Endothelial cell of umbilical vein (primary cell): ENCODE measurements around the gene PDCD2. TPM values are rescaled to one million over a fixed set of nuclear protein-coding genes. Genes with fewer than 3 reads are reported as not detected.

Experiments used
- BruUV-seq: library from RNA; stranded (reverse); fragments of 400-500 nt; replicated peaks from 2 replicates; lab custom pipeline; 2021; lab: Mats Ljungman, UMichigan
- CTCF ChIA-PET: fragments of 300-600, 350-600 bp; sonication (Branson Sonifier 250); formaldehyde crosslinking; loops from one replicate; lab custom pipeline; 2021; ENCODE audit warnings: antibody characterized with exemption, inconsistent platforms; lab: Charles Lee
- POLR2A ChIA-PET: fragments of 300-600, 350-600 bp; sonication (Branson Sonifier 250); formaldehyde crosslinking; loops from one replicate; lab custom pipeline; 2021; ENCODE audit warnings: antibody characterized with exemption, inconsistent platforms; lab: Charles Lee
- DNase-seq: peaks from one replicate; pipeline ENCODE4 v3.0.0-alpha.2; 2011; ENCODE audit warnings: low read depth, low spot score
- FAIRE-seq: peaks from 2 replicates; lab custom pipeline; 2011; peaks lifted over from hg19 to GRCh38; lab: Jason Lieb, UNC
- H2AFZ ChIP-seq: 2 replicates; pipeline ENCODE4 v1.6.0; 2012; ENCODE audit warnings: low read depth, low read length, control low read depth, inconsistent platforms
- H3K27ac ChIP-seq: 2 replicates; pipeline ENCODE4 v1.5.1; 2011; ENCODE audit warnings: low read depth, mild to moderate bottlenecking, control low read depth, low read length, moderate library complexity; ENCODE audit not compliant: insufficient read depth
- H3K27me3 ChIP-seq, 2 experiments: 2 replicates each; pipeline versions ENCODE4 v1.6.0 to v1.6.1; 2011; ENCODE audit warnings: low read length in 2 of 2, mixed read lengths in 1 of 2; ENCODE audit not compliant: control insufficient read depth in 2 of 2, insufficient read depth in 2 of 2
- H3K36me3 ChIP-seq, 2 experiments: 2 replicates in 1 of 2; 3 replicates in 1 of 2; pipeline ENCODE4 v1.5.1; 2011; ENCODE audit warnings: low read length in 2 of 2, mild to moderate bottlenecking in 1 of 2, moderate library complexity in 1 of 2; ENCODE audit not compliant: control insufficient read depth in 2 of 2, insufficient read depth in 2 of 2; ENCODE audit errors: extremely low read depth in 1 of 2
- H3K4me1 ChIP-seq: 3 replicates; pipeline ENCODE4 v1.5.1; 2011; ENCODE audit warnings: mild to moderate bottlenecking, low read length; ENCODE audit not compliant: control insufficient read depth, insufficient read depth; ENCODE audit errors: extremely low read depth
- H3K4me2 ChIP-seq: 2 replicates; pipeline ENCODE4 v1.6.1; 2011; ENCODE audit warnings: low read length, control low read depth, mixed read lengths; ENCODE audit not compliant: insufficient read depth
- H3K4me3 ChIP-seq, 3 experiments: fragments of 200-600 bp in 1 of 3; sonication (generic), shearing (Covaris generic) in 1 of 3; replicated peaks in 1 of 3; 2 replicates each; pipeline ENCODE4 v1.5.1; 2011 to 2016; ENCODE audit warnings: control low read depth in 3 of 3, low read length in 3 of 3, mild to moderate bottlenecking in 2 of 3, inconsistent platforms in 1 of 3, low read depth in 1 of 3, moderate library complexity in 1 of 3; ENCODE audit not compliant: insufficient read depth in 1 of 3
- H3K79me2 ChIP-seq: 2 replicates; pipeline ENCODE4 v1.6.0; 2012; ENCODE audit warnings: low read length, inconsistent platforms; ENCODE audit not compliant: control insufficient read depth, insufficient read depth
- H3K9ac ChIP-seq: replicated peaks from 2 replicates; pipeline ENCODE3; 2011; ENCODE audit warnings: low read length, control low read depth; ENCODE audit not compliant: insufficient read depth; ENCODE audit errors: extremely low read depth
- H3K9me1 ChIP-seq: replicated peaks from 3 replicates; pipeline ENCODE4 v1.6.0; 2011; ENCODE audit warnings: mild to moderate bottlenecking, low read length; ENCODE audit not compliant: control insufficient read depth, insufficient read depth; ENCODE audit errors: extremely low read depth
- H3K9me3 ChIP-seq: replicated peaks from 2 replicates; pipeline ENCODE4 v1.5.1; 2012; ENCODE audit warnings: low read length, inconsistent platforms; ENCODE audit not compliant: control insufficient read depth, insufficient read depth
- H4K20me1 ChIP-seq: replicated peaks from 2 replicates; pipeline ENCODE3; 2011; ENCODE audit warnings: mild to moderate bottlenecking, low read length; ENCODE audit not compliant: control insufficient read depth, insufficient read depth; ENCODE audit errors: extremely low read depth
- EZH2 ChIP-seq: IDR thresholded peaks from 2 replicates; pipeline ENCODE4 v1.6.1; 2012; ENCODE audit warnings: borderline replicate concordance, low read depth, mild to moderate bottlenecking, moderate library complexity, low read length, inconsistent platforms; ENCODE audit not compliant: severe bottlenecking
- FOS ChIP-seq: IDR thresholded peaks from 2 replicates; pipeline ENCODE4 v1.6.1; 2011; ENCODE audit warnings: mild to moderate bottlenecking, low read length, moderate library complexity, borderline replicate concordance; ENCODE audit not compliant: insufficient read depth
- GATA2 ChIP-seq: IDR thresholded peaks from 2 replicates; pipeline ENCODE4 v1.7.0; 2011; ENCODE audit warnings: low read depth, mild to moderate bottlenecking, moderate library complexity, mixed read lengths, low read length; ENCODE audit not compliant: insufficient read length, insufficient read depth
- JUN ChIP-seq: IDR thresholded peaks from 2 replicates; pipeline ENCODE4 v1.6.1; 2011; ENCODE audit warnings: borderline replicate concordance, low read depth; ENCODE audit not compliant: insufficient read length, insufficient read depth
- MAX ChIP-seq: IDR thresholded peaks from 2 replicates; pipeline ENCODE4 v1.6.1; 2011; ENCODE audit not compliant: insufficient read depth, insufficient read length
- MYC ChIP-seq: IDR thresholded peaks from one replicate; pipeline ENCODE4 v1.6.1; 2011; ENCODE audit warnings: mild to moderate bottlenecking, low read depth, low read length
- POLR2A ChIP-seq: IDR thresholded peaks from 2 replicates; pipeline ENCODE4 v1.6.1; 2012; ENCODE audit warnings: low read depth, mild to moderate bottlenecking, control low read depth, low read length
- POLR2AphosphoS5 ChIP-seq: IDR thresholded peaks from 2 replicates; pipeline ENCODE4 v1.6.1; 2012; ENCODE audit warnings: low read depth, mild to moderate bottlenecking, control low read depth, low read length, moderate library complexity; ENCODE audit not compliant: insufficient read depth
- dilution Hi-C: fragments of 300-500 bp; cut with MboI; formaldehyde crosslinking; loops from one replicate; pipeline ENCODE4 v1.15.0; 2019; ENCODE audit warnings: low sequenced_read_pairs; ENCODE audit not compliant: extremely low pct_ligation_motif_present
- intact Hi-C: fragments of 100-400 bp; cut with micrococcal nuclease; formaldehyde crosslinking; loops from one replicate; pipeline ENCODE4 v1.10.0; 2022
- polyA plus RNA-seq, 4 experiments: library from polyadenylated mRNA; depleted of rRNA in 3 of 4; stranded (reverse) in 3 of 4; unstranded in 1 of 4; fragments of >200 nt; gene quantifications; 2 replicates each; pipeline versions ENCODE4 v1.2.1 to v1.2.3, GENCODE V29; 2011 to 2012; ENCODE audit warnings: missing spikeins in 1 of 4
- total RNA-seq: library from RNA; stranded (reverse); gene quantifications from 2 replicates; pipeline ENCODE4 v1.2.3, GENCODE V29; 2021
- TF ChIP-seq, protein P1 (sequence below), 2 donors: IDR thresholded peaks; 1 replicate in 1 of 2; 2 replicates in 1 of 2; pipeline ENCODE4 v1.5.1; 2011; ENCODE audit warnings: low read length in 2 of 2, mild to moderate bottlenecking in 2 of 2, moderate library complexity in 2 of 2, control low read depth in 1 of 2, inconsistent platforms in 1 of 2, low read depth in 1 of 2; ENCODE audit not compliant: insufficient read depth in 1 of 2; ENCODE audit errors: extremely low read depth in 1 of 2

The PDCD2 gene
- total and polyA plus RNA-seq, 2 donors (not counting 3 experiments of a cell fraction or from before 2014, with no cell fraction given): 53.9 to 67.8 TPM

DNA sequence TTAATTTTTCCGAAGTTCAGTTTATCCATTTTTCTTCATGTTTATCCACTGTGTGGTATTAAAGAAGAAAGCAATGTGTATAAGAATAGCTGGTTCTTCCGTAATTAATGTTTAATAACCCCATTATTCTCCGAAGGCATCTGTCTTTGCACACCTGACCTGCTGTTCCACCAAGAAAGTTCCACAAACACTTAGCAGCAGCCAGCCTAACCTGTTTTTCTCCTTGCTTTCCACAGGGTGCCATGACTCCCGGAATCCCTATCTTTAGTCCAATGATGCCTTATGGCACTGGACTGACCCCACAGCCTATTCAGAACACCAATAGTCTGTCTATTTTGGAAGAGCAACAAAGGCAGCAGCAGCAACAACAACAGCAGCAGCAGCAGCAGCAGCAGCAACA is 22.9 kb downstream of the PDCD2 start:
- Histone ChIP-seq H3K36me3 (peaks cover 7 to 8% of the 10 kb centered on the region in 2 experiments), H3K9me1 (no peaks in the 10 kb centered on the region)
- POLR2A ChIA-PET: no interaction called here

More for the DNA sequence above, 22.9 kb downstream of the PDCD2 start:
- Histone ChIP-seq H3K27me3 (no peaks in the 10 kb centered on the region), H2AFZ (no peak overlapping the region), H3K79me2 (peaks cover 8% of the 10 kb centered on the region), H3K27ac (no peak overlapping the region), H4K20me1 (no peaks in the 10 kb centered on the region), H3K9me3 (no peaks in the 10 kb centered on the region), H3K9ac (no peak overlapping the region), H3K4me3 (no peak overlapping the region), H3K4me2 (no peak overlapping the region), H3K4me1 (no peaks in the 10 kb centered on the region)
- dilution Hi-C loops: no loop called here
- intact Hi-C loops: no loop called here
- FAIRE-seq (no peak), DNase-seq (no peak)
- CTCF ChIA-PET: no interaction called here
- TF ChIP-seq, protein P1, sequence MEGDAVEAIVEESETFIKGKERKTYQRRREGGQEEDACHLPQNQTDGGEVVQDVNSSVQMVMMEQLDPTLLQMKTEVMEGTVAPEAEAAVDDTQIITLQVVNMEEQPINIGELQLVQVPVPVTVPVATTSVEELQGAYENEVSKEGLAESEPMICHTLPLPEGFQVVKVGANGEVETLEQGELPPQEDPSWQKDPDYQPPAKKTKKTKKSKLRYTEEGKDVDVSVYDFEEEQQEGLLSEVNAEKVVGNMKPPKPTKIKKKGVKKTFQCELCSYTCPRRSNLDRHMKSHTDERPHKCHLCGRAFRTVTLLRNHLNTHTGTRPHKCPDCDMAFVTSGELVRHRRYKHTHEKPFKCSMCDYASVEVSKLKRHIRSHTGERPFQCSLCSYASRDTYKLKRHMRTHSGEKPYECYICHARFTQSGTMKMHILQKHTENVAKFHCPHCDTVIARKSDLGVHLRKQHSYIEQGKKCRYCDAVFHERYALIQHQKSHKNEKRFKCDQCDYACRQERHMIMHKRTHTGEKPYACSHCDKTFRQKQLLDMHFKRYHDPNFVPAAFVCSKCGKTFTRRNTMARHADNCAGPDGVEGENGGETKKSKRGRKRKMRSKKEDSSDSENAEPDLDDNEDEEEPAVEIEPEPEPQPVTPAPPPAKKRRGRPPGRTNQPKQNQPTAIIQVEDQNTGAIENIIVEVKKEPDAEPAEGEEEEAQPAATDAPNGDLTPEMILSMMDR (IDR thresholded peaks at IDR 0.05; ENCODE audit: extremely low read depth in 1 of 2, insufficient read depth in 1 of 2, low read depth in 1 of 2, low read length in 2 of 2): no peak
- TF ChIP-seq MAX (no peak), JUN (no peak), EZH2 (no peak), FOS (no peak), POLR2AphosphoS5 (no peak), POLR2A (no peak), MYC (no peak), GATA2 (no peak)
- BruUV-seq: no TSS peak
